Ovary (tissue), 3 donors: ENCODE measurements around the gene FNDC5.

Source experiments
- CTCF ChIP-seq, 3 donors: fragments of 450-650 bp in 2 of 3; fragments of 200-600 bp in 1 of 3; IDR thresholded peaks; one replicate each; pipeline versions ENCODE4 v1.5.1 to v1.8.0; 2016 to 2022; ENCODE audit warnings: antibody characterized with exemption in 3 of 3, mild to moderate bottlenecking in 1 of 3
- POLR2A ChIP-seq: fragments of 450-650 bp; IDR thresholded peaks from one replicate; pipeline ENCODE4 v1.6.1; 2017; ENCODE audit warnings: antibody characterized with exemption, mild to moderate bottlenecking, moderate library complexity
- donor health status: DM: no; HTN: no; CAD: no.

GRCh38 chr1:32884726-32885125 lies 14.0 kb upstream of the FNDC5 start:
- TF ChIP-seq CTCF (IDR thresholded peaks at IDR 0.05) (no peak), POLR2A (no peak)
